ENCODE results near the gene SLC9A9.
A peak's percentile ranks its signal among the peaks of the same experiment; 100 is the strongest.

The SLC9A9 gene

DNA sequence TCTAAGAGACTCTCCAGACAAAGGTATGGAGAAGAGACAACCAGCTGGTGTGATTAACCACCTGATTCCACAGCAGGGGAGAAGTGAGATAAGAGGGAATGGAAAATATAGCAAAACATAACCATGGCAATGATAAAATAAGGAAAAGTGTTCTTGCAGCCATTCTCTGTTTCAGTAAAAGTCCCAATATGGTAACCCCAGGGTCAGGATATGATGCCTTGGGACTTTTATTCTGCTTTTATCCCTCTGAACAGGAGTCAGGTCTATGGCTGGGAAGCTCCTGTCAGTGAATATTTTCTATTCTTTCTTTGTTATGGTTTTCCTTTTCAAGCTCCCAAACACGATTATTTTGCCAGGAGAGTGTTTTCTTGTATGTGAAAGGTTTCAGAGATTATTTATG is 94.2 kb downstream of the SLC9A9 start:
- Histone ChIP-seq H2AK5ac (ENCODE audit: low read length) (no peak overlapping the region), H2BK12ac (ENCODE audit: low read length) (no peak overlapping the region), H3K79me1 (ENCODE audit: low read length) (no peaks in the 10 kb centered on the region), H3K36me3 (ENCODE audit: control insufficient read depth in 1 of 2, insufficient read depth in 2 of 2, low read length in 2 of 2) (no peaks in the 10 kb centered on the region), H2AFZ (ENCODE audit: insufficient read depth, low read length, poor library complexity) (no peak overlapping the region), H3K27me3 (ENCODE audit: insufficient read depth, low read length) (no peaks in the 10 kb centered on the region), H3K4ac (ENCODE audit: low read depth, low read length) (no peak overlapping the region), H3K27ac (ENCODE audit: low read depth, low read length) (no peak overlapping the region), H3K9me3 (ENCODE audit: insufficient read depth, low read depth, low read length) (no peaks in the 10 kb centered on the region), H2BK120ac (ENCODE audit: insufficient read depth, low read length, poor library complexity) (no peak overlapping the region), H4K91ac (ENCODE audit: low read depth, low read length) (no peak overlapping the region), H3K14ac (ENCODE audit: low read length) (no peak overlapping the region), H4K12ac (ENCODE audit: low read depth, low read length) (no peak overlapping the region), H4K8ac (ENCODE audit: low read depth, low read length) (no peak overlapping the region), H2BK5ac (ENCODE audit: low read depth, low read length, poor library complexity) (no peak overlapping the region), H3K79me2 (ENCODE audit: control insufficient read depth, insufficient read depth, low read length, poor library complexity) (no peaks in the 10 kb centered on the region), H3K4me3 (ENCODE audit: low read depth, low read length) (no peak overlapping the region), H3K4me1 (ENCODE audit: control insufficient read depth in 1 of 2, insufficient read depth in 2 of 2, low read length in 2 of 2) (peaks cover 2 to 3% of the 10 kb centered on the region in 2 experiments), H3K4me2 (ENCODE audit: low read length) (no peak overlapping the region), H3K9ac (ENCODE audit: low read length) (no peak overlapping the region), H3K23ac (ENCODE audit: low read length) (no peak overlapping the region), H3K18ac (ENCODE audit: low read length) (no peak overlapping the region)
- DNase-seq = no peak
- no CpG with 5 or more reads among the region's 1 CpG for WGBS (ENCODE audit: extremely low coverage, insufficient coverage, insufficient read length)

DNA sequence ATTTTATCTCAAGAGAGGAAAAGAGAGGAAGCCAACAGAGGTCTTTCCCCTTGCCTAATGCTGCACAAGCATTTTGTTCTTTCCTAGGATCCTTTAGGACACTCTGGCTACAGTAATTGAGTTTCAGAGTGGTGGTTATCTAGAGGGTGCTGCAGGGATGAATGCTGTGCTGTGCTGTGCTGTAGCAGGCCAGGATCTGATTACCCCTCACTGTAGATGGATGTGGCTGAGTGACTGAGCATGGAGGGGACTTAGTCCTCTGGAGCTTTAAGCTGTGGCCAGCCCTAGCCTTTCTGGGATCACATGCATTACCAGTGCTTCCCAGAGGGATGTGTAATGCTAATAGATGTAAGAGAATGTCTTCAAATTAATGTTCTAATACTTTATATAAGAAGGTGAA is 94.8 kb downstream of the SLC9A9 start:
- Histone ChIP-seq H3K23ac (ENCODE audit: low read length) (no peak overlapping the region), H3K9ac (ENCODE audit: low read length) (no peak overlapping the region), H2AFZ (ENCODE audit: insufficient read depth, low read length, poor library complexity) (no peak overlapping the region), H3K27ac (ENCODE audit: low read depth, low read length) (no peak overlapping the region), H3K79me1 (ENCODE audit: low read length) (no peaks in the 10 kb centered on the region), H4K8ac (ENCODE audit: low read depth, low read length) (no peak overlapping the region), H3K9me3 (ENCODE audit: insufficient read depth, low read depth, low read length) (no peaks in the 10 kb centered on the region), H3K4ac (ENCODE audit: low read depth, low read length) (no peak overlapping the region), H2AK5ac (ENCODE audit: low read length) (no peak overlapping the region), H3K79me2 (ENCODE audit: control insufficient read depth, insufficient read depth, low read length, poor library complexity) (no peaks in the 10 kb centered on the region), H3K18ac (ENCODE audit: low read length) (no peak overlapping the region), H3K36me3 (ENCODE audit: control insufficient read depth in 1 of 2, insufficient read depth in 2 of 2, low read length in 2 of 2) (no peaks in the 10 kb centered on the region), H3K4me3 (ENCODE audit: low read depth, low read length) (peak overlapping the region; percentile 30), H3K4me1 (ENCODE audit: control insufficient read depth in 1 of 2, insufficient read depth in 2 of 2, low read length in 2 of 2) (peaks cover 2 to 3% of the 10 kb centered on the region in 2 experiments), H2BK120ac (ENCODE audit: insufficient read depth, low read length, poor library complexity) (no peak overlapping the region), H3K14ac (ENCODE audit: low read length) (no peak overlapping the region), H3K4me2 (ENCODE audit: low read length) (no peak overlapping the region), H4K91ac (ENCODE audit: low read depth, low read length) (no peak overlapping the region), H4K12ac (ENCODE audit: low read depth, low read length) (no peak overlapping the region), H2BK5ac (ENCODE audit: low read depth, low read length, poor library complexity) (no peak overlapping the region), H3K27me3 (ENCODE audit: insufficient read depth, low read length) (no peaks in the 10 kb centered on the region), H2BK12ac (ENCODE audit: low read length) (no peak overlapping the region)
- no peak for DNase-seq

DNA sequence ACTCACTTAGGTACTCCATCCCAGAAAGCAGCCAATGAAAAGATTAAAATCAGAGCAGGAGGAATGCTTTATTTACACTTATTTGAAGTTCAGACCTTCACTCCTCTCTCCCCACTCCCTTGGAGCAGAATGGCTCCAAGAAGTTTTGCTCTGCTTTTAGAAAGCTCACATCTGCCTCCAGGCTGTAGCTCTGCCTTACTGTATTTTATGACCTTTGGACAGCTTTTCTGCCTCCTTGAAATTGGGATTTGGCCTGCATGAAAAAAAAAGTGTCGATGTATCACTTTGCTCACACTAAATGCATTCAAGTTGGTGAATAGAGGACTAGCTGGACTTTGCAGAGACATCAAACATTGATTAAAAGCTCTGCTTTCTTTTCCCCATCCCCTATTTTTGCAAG is 95.3 kb downstream of the SLC9A9 start:
- no peak overlapping the region for H4K8ac ChIP-seq (ENCODE audit: low read depth, low read length)
- no peak overlapping the region for H3K18ac ChIP-seq (ENCODE audit: low read length)
- H4K91ac ChIP-seq (ENCODE audit: low read depth, low read length) = no peak overlapping the region
- no peak overlapping the region for H4K12ac ChIP-seq (ENCODE audit: low read depth, low read length)
- no CpG with 5 or more reads among the region's 1 CpG for WGBS (ENCODE audit: extremely low coverage, insufficient coverage, insufficient read length)
- H3K23ac ChIP-seq (ENCODE audit: low read length) = no peak overlapping the region
- H2AFZ ChIP-seq (ENCODE audit: insufficient read depth, low read length, poor library complexity) = no peak overlapping the region
- H3K9me3 ChIP-seq (ENCODE audit: insufficient read depth, low read depth, low read length) = no peaks in the 10 kb centered on the region
- no peak overlapping the region for H3K4me3 ChIP-seq (ENCODE audit: low read depth, low read length)
- H3K9ac ChIP-seq (ENCODE audit: low read length) = no peak overlapping the region
- no peak overlapping the region for H2BK120ac ChIP-seq (ENCODE audit: insufficient read depth, low read length, poor library complexity)
- no peak overlapping the region for H3K4me2 ChIP-seq (ENCODE audit: low read length)
- H2AK5ac ChIP-seq (ENCODE audit: low read length) = no peak overlapping the region
- H3K4ac ChIP-seq (ENCODE audit: low read depth, low read length) = no peak overlapping the region
- H3K27ac ChIP-seq (ENCODE audit: low read depth, low read length) = no peak overlapping the region
- H3K79me2 ChIP-seq (ENCODE audit: control insufficient read depth, insufficient read depth, low read length, poor library complexity) = no peaks in the 10 kb centered on the region
- H3K4me1 ChIP-seq (ENCODE audit: control insufficient read depth in 1 of 2, insufficient read depth in 2 of 2, low read length in 2 of 2) = peaks cover 2 to 3% of the 10 kb centered on the region in 2 experiments
- no peaks in the 10 kb centered on the region for H3K27me3 ChIP-seq (ENCODE audit: insufficient read depth, low read length)
- no peak overlapping the region for H3K14ac ChIP-seq (ENCODE audit: low read length)
- H2BK5ac ChIP-seq (ENCODE audit: low read depth, low read length, poor library complexity) = no peak overlapping the region
- no peaks in the 10 kb centered on the region for H3K36me3 ChIP-seq (ENCODE audit: control insufficient read depth in 1 of 2, insufficient read depth in 2 of 2, low read length in 2 of 2)
- no peaks in the 10 kb centered on the region for H3K79me1 ChIP-seq (ENCODE audit: low read length)
- no peak for DNase-seq
- H2BK12ac ChIP-seq (ENCODE audit: low read length) = no peak overlapping the region

DNA sequence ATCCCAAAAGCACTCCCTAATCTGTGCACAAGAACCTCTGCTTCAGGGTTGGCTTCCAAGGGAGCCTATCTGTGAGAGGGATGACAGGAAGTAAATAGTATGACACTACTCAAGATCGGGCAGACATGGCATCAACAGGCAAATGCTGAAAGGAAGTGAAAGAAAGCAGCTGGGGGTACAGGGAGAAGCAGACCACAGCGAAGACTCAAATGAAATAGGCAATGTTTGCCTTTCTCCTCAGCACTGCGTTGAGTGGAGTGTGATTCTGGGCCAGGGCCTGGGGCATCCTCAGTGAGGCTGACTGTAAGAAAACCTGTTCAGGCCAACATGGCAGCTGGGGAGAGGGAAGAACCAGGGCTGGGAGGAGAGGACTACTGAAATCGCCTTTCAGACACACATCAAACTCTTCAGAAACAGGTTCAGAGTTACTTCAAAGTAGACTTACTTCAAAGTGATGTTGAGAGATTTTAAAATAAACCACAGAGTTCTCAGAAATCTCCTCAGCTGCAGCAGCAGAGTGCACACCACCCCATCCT is 96.6 kb downstream of the SLC9A9 start:
- no peaks in the 10 kb centered on the region for H3K27me3 ChIP-seq (ENCODE audit: insufficient read depth, low read length)
- no peak overlapping the region for H3K4ac ChIP-seq (ENCODE audit: low read depth, low read length)
- no peak overlapping the region for H3K4me2 ChIP-seq (ENCODE audit: low read length)
- H2AFZ ChIP-seq (ENCODE audit: insufficient read depth, low read length, poor library complexity) = no peak overlapping the region
- no CpG with 5 or more reads among the region's 4 CpGs for WGBS (ENCODE audit: extremely low coverage, insufficient coverage, insufficient read length)
- no peak overlapping the region for H2BK5ac ChIP-seq (ENCODE audit: low read depth, low read length, poor library complexity)
- no peak overlapping the region for H2BK12ac ChIP-seq (ENCODE audit: low read length)
- H3K23ac ChIP-seq (ENCODE audit: low read length) = no peak overlapping the region
- no peak for DNase-seq
- H3K9ac ChIP-seq (ENCODE audit: low read length) = no peak overlapping the region
- no peaks in the 10 kb centered on the region for H3K79me2 ChIP-seq (ENCODE audit: control insufficient read depth, insufficient read depth, low read length, poor library complexity)
- no peak overlapping the region for H4K91ac ChIP-seq (ENCODE audit: low read depth, low read length)
- no peak overlapping the region for H4K8ac ChIP-seq (ENCODE audit: low read depth, low read length)
- H3K36me3 ChIP-seq (ENCODE audit: control insufficient read depth in 1 of 2, insufficient read depth in 2 of 2, low read length in 2 of 2) = no peaks in the 10 kb centered on the region
- H3K18ac ChIP-seq (ENCODE audit: low read length) = no peak overlapping the region
- H3K27ac ChIP-seq (ENCODE audit: low read depth, low read length) = no peak overlapping the region
- H3K14ac ChIP-seq (ENCODE audit: low read length) = no peak overlapping the region
- no peaks in the 10 kb centered on the region for H3K79me1 ChIP-seq (ENCODE audit: low read length)
- H3K4me3 ChIP-seq (ENCODE audit: low read depth, low read length) = no peak overlapping the region
- peaks cover 2 to 3% of the 10 kb centered on the region in 2 experiments for H3K4me1 ChIP-seq (ENCODE audit: control insufficient read depth in 1 of 2, insufficient read depth in 2 of 2, low read length in 2 of 2)
- no peak overlapping the region for H4K12ac ChIP-seq (ENCODE audit: low read depth, low read length)
- no peak overlapping the region for H2AK5ac ChIP-seq (ENCODE audit: low read length)
- no peaks in the 10 kb centered on the region for H3K9me3 ChIP-seq (ENCODE audit: insufficient read depth, low read depth, low read length)
- H2BK120ac ChIP-seq (ENCODE audit: insufficient read depth, low read length, poor library complexity) = no peak overlapping the region
